GM21381 (cell line): Measurements from ENCODE around the gene GRHL3.
A peak's percentile ranks its signal among the peaks of the same experiment; 100 is the strongest.

Source experiments
- ATAC-seq: cut with Tn5 transposase; IDR thresholded peaks from one replicate; pipeline ENCODE4 v1.9.1; 2021; ENCODE audit warnings: mild to moderate bottlenecking, moderate library complexity; ENCODE audit not compliant: unreplicated experiment

The GRHL3 gene

DNA sequence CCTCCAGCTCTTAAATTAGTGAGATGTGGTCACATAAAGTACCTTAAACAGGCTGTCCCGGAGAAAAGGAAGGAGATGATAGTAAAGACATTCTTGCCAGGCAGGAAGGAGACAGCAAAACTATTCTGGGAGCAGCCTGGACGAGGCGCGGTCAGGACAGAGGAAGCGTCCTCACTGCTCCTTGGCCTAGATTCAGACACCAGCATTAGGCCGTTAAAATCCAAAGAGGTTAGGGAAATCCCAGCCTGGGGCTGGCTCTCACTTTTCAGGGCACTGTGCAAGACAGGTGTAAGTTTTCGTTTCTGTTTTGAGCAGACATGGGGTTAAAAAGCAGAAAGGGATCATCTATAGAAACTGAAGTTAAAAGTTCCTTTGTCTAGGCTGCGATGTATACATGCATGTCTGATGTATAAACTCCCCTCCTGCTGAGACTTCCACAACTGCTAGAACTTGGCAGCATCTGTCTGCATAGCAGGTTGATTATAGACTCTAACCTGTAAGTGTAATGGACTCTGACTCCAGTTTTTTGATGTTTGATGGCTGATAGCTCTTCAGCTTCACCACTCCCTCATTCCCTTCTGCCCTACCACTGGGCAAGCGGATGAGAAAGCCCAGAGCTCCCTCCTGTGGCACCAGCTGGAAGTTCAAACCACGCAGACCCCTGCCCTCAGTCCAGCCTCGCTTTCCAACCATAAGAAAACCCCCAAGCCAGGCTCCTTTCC, 72.9 kb downstream of the GRHL3 start:
- peak; percentile 79 for ATAC-seq

DNA sequence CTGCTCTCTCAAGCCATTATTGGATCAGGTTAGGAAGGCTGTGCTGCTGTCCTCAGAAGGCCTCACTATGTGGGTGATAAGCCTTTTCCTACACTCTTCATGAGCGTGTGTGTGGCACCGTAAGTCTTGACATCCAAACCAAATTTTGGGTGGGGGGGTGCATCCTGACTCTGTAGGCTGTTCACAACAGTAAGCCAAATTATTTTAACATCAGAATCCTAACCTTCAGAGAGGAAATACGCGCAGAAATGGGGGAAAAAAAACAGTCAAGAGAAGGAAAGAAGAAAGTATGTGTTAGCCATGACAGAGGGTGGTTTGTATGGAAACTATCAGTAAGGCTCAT, 73.4 kb downstream of the GRHL3 start:
- ATAC-seq = no peak

DNA sequence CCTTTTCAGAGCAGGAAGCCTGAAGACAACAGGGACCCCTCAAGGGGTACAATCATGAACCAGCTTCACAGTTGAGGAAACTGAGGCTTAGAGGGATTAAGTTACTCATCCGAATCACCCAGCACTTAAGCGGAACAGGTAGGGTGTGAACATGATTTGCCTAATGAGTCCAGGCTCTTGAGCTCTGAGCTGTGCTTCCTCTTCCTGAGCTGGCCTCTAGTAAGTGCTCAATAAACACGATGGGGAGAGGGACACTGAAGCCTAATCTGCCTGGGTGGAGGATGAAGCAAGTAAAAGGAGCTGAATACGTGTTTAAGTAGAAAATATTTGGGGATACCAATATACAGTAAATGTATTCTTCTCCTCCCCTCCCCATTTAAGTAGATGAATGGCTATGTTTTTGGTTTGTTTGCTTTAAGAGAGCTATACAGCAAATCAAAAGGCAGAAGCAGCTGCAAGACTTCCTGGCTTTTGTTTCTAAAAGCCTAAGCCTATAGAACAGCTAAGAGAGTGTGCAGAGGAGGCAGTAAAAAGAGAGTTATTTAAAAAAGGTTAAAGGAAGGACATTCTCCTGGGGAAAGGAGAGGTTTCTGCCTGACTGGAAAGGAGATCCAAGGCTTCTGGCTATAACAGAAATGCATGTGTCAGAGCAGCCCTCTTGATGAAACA, 74.0 kb downstream of the GRHL3 start:
- no peak for ATAC-seq

DNA sequence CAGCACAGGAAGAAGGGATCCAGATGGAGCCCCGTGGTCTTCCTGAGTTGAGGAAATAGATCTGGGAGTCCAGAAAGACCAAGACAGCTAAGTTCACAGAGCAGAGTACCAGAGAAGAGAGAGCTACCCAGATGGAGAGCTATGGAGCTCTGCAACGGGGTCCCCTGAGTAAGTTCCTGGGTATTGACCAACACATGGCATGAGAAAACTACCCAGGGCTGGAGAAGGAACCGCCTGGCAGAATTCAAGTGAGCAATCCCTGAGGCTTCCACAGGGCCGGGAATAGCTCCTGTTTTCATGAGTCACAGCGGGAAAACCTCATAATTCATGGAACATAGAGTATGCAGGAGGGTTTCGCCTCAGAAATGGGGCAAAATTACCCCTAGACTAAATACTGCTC, 74.7 kb downstream of the GRHL3 start:
- ATAC-seq = no peak

GRCh38 chr1:24400065-24400464, 80.9 kb downstream of the GRHL3 start:
- no peak for ATAC-seq

DNA sequence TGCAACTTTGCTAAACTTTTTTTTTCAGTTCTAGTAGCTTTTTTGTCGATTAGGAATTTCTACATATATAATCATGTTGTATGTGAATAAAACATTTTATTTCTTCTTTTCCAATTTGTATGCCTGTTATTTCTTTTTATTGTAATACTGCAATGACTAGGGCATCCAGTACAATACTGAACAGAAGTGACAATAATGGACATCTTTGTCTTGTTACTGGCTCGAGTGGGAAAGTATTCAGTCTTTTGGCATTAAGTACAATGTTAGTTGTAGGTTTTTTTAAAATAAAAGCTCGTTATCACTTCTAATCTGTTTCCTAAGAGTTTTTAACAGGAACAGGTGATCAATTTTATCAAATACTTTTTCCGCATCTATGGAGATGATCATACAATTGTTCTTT, 84.6 kb downstream of the GRHL3 start:
- ATAC-seq = no peak
